Karpas-422 (cell line): ENCODE measurements around the gene TIMP2. TPM values are rescaled to one million over a fixed set of nuclear protein-coding genes. Genes with fewer than 3 reads are reported as not detected.
A peak's percentile ranks its signal among the peaks of the same experiment; 100 is the strongest.
"Not testable (repeated sequence)": the region's sequence is repeated elsewhere in the genome, so short reads cannot be mapped to it uniquely, and the experiment has no call there.

ENCODE experiments used
- DNase-seq: peaks from one replicate; pipeline ENCODE4 v3.0.0-alpha.2; 2015
- H2AFZ ChIP-seq: fragments of 200-600 bp; sonication (generic); 2 replicates; pipeline ENCODE4 v1.6.1; 2014; ENCODE audit warnings: antibody characterized with exemption, low read length, mixed read lengths
- H3K27ac ChIP-seq: fragments of 200-600 bp; sonication (generic); 2 replicates; pipeline ENCODE4 v1.5.1; 2014; ENCODE audit warnings: mild to moderate bottlenecking, low read length, moderate library complexity
- H3K27me3 ChIP-seq: fragments of 200-600 bp; sonication (generic); 2 replicates; pipeline ENCODE4 v1.6.1; 2014; ENCODE audit warnings: low read length, mixed read lengths
- H3K36me3 ChIP-seq: fragments of 200-600 bp; sonication (generic); 2 replicates; pipeline ENCODE4 v1.6.1; 2014; ENCODE audit warnings: low read length, mixed read lengths; ENCODE audit not compliant: insufficient read depth
- H3K4me1 ChIP-seq: fragments of 200-600 bp; sonication (generic); 2 replicates; pipeline ENCODE4 v1.6.1; 2014; ENCODE audit warnings: mild to moderate bottlenecking, low read length, mixed read lengths
- H3K4me2 ChIP-seq: fragments of 200-600 bp; sonication (generic); 2 replicates; pipeline ENCODE4 v1.6.1; 2014; ENCODE audit warnings: low read length, low read depth, mild to moderate bottlenecking; ENCODE audit not compliant: poor library complexity, severe bottlenecking
- H3K4me3 ChIP-seq: fragments of 200-600 bp; sonication (generic); 2 replicates; pipeline ENCODE4 v1.5.1; 2014; ENCODE audit warnings: mild to moderate bottlenecking, antibody characterized with exemption, low read length, mixed read lengths
- H3K79me2 ChIP-seq: fragments of 200-600 bp; sonication (generic); 2 replicates; pipeline ENCODE4 v1.6.1; 2014; ENCODE audit warnings: mild to moderate bottlenecking, low read length, mixed read lengths
- H3K9ac ChIP-seq: fragments of 200-600 bp; sonication (generic); 2 replicates; pipeline ENCODE4 v1.6.0; 2014; ENCODE audit warnings: low read length
- H3K9me2 ChIP-seq: fragments of 200-600 bp; sonication (generic), shearing (Covaris generic); replicated peaks from 2 replicates; pipeline ENCODE4 v1.6.0; 2014; ENCODE audit warnings: mild to moderate bottlenecking, low read length, moderate library complexity; ENCODE audit not compliant: insufficient read depth
- H3K9me3 ChIP-seq: fragments of 300-700, 200-600 bp; sonication (generic); 2 replicates; pipeline ENCODE4 v1.6.1; 2014; ENCODE audit warnings: low read length, mixed read lengths
- H4K20me1 ChIP-seq: fragments of 200-600 bp; sonication (generic); 2 replicates; pipeline ENCODE4 v1.6.1; 2014; ENCODE audit warnings: mild to moderate bottlenecking, antibody characterized with exemption, low read length, low read depth; ENCODE audit not compliant: insufficient read depth
- total RNA-seq: library from RNA; depleted of rRNA; stranded (reverse); fragments of >200 nt; shearing (Covaris generic); gene quantifications from 2 replicates; pipeline ENCODE4 v1.2.3, GENCODE V29; 2014; ENCODE audit warnings: low replicate concordance

TIMP2 gene
- total RNA-seq, 1 experiment from 2014 or later, result not detected

DNA sequence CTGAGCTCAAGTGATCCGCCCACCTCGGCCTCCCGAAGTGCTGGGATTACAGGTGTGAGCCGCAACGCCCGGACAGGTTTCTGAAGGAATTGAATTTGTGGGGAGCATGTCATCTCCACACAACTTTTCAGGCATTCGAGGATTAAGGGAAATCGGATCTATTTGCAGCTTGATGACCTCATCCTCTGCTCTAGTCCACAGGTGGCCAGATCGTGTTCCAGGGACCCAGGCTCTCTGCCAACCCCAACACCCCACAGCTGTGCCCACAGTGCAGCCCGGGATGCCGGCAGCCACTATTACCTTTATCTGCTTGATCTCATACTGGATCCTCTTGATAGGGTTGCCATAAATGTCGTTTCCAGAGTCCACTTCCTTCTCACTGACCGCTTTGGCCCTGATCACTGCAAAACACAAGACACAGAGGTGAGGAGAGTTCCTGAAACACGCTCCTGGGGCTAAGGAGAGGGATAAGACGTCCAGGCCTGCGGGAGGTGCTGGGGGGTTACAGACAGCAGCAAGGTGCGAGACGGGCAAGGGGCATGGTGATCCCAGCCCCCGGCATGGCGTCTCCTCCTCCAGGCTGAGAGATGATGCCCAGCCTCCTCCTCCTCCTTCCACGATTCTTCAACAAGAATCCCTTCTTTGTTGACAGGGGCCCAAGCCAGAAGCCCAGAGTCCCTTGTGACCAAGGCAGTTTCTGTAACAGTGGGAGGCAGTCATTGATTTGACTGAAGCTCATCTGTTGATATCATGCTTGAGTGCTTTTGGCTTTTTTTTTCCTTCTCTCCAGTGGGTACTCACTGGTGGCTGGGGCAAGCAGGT, 51.5 kb downstream of the TIMP2 start:
- H3K27ac ChIP-seq, result no peak overlapping the region
- no peaks in the 10 kb centered on the region for H3K27me3 ChIP-seq
- no peak for DNase-seq
- H3K9me3 ChIP-seq, result no peaks in the 10 kb centered on the region
- peaks cover 14% of the 10 kb centered on the region for H3K4me1 ChIP-seq
- no peaks in the 10 kb centered on the region for H3K9me2 ChIP-seq
- no peak overlapping the region for H3K4me2 ChIP-seq
- H3K36me3 ChIP-seq, result no peaks in the 10 kb centered on the region
- no peaks in the 10 kb centered on the region for H3K79me2 ChIP-seq
- no peak overlapping the region for H3K9ac ChIP-seq
- no peak overlapping the region for H2AFZ ChIP-seq
- no peak overlapping the region for H3K4me3 ChIP-seq
- H4K20me1 ChIP-seq, result no peaks in the 10 kb centered on the region

DNA sequence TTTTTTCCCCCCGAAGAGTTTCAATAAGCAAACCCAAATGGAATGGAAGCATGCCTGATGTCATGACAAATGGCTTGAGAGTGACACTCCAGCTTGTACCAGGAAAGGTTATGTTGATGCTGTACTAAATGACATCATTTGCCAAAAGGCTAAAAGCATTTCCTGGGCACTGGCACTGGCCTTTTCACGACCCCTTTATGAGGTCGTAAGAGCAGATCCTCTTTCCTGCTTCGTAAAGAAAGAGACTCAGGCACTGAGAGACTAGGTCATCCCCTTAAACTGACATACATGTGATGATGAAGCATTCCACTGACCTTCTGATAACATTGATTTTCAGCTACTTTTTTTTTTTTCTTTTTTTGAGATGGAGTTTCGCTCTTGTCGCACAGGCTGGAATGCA, 52.7 kb downstream of the TIMP2 start:
- Histone ChIP-seq H4K20me1 (no peaks in the 10 kb centered on the region), H3K4me2 (no peak overlapping the region), H3K27ac (no peak overlapping the region), H3K9me3 (no peaks in the 10 kb centered on the region), H3K27me3 (no peaks in the 10 kb centered on the region), H3K4me3 (no peak overlapping the region), H2AFZ (no peak overlapping the region), H3K4me1 (peaks cover 14% of the 10 kb centered on the region), H3K79me2 (no peaks in the 10 kb centered on the region), H3K9me2 (no peaks in the 10 kb centered on the region), H3K36me3 (no peaks in the 10 kb centered on the region), H3K9ac (no peak overlapping the region)
- DNase-seq, result no peak

DNA sequence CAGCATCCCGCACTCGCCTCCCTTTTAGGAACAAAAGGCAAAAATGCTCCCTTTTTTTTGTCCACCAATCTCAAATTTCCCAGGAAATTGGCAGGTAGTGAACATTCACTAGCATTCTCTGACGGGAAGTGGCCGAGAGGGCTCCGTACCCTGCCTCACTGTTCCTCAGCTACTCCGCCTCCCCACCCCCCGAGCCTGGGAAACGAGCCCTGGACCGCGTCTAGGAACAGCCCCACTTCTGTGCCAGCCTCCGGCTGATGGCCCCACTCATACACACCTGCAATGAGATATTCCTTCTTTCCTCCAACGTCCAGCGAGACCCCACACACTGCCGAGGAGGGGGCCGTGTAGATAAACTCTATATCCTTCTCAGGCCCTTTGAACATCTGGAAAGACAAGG, 54.6 kb downstream of the TIMP2 start:
- no peak for DNase-seq
- no peak overlapping the region for H3K27ac ChIP-seq
- no peak overlapping the region for H3K4me3 ChIP-seq
- no peak overlapping the region for H3K9ac ChIP-seq
- H4K20me1 ChIP-seq, result no peaks in the 10 kb centered on the region
- H3K27me3 ChIP-seq, result no peaks in the 10 kb centered on the region
- no peak overlapping the region for H2AFZ ChIP-seq
- no peaks in the 10 kb centered on the region for H3K36me3 ChIP-seq
- H3K4me2 ChIP-seq, result no peak overlapping the region
- no peaks in the 10 kb centered on the region for H3K9me2 ChIP-seq
- H3K9me3 ChIP-seq, result no peaks in the 10 kb centered on the region
- H3K79me2 ChIP-seq, result no peaks in the 10 kb centered on the region
- peaks cover 6% of the 10 kb centered on the region for H3K4me1 ChIP-seq

DNA sequence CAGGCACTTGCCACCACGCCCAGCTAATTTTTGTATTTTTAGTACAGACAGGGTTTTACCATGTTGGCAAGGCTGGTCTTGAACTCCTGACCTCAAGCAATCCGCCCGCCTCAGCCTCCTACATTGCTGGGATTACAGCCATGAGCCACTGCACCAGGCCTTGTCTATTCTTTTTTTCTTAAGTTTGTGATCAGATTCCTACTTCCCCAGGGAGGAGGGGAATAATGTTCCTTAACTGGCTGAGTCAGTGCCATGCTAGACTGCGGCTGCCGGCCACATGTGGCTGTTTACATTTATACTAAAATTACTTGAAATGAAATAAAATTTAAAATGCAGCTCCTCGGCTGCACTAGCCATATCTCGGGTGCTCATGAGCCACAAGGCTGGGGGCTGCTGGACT, 56.8 kb downstream of the TIMP2 start:
- no peak overlapping the region for H2AFZ ChIP-seq
- no peak overlapping the region for H3K4me2 ChIP-seq
- no peaks in the 10 kb centered on the region for H3K9me3 ChIP-seq
- H3K79me2 ChIP-seq, result no peaks in the 10 kb centered on the region
- no peaks in the 10 kb centered on the region for H3K27me3 ChIP-seq
- H3K27ac ChIP-seq, result no peak overlapping the region
- H3K36me3 ChIP-seq, result no peaks in the 10 kb centered on the region
- no peaks in the 10 kb centered on the region for H3K9me2 ChIP-seq
- no peaks in the 10 kb centered on the region for H3K4me1 ChIP-seq
- no peak overlapping the region for H3K4me3 ChIP-seq
- DNase-seq, result no peak
- no peaks in the 10 kb centered on the region for H4K20me1 ChIP-seq
- no peak overlapping the region for H3K9ac ChIP-seq

DNA sequence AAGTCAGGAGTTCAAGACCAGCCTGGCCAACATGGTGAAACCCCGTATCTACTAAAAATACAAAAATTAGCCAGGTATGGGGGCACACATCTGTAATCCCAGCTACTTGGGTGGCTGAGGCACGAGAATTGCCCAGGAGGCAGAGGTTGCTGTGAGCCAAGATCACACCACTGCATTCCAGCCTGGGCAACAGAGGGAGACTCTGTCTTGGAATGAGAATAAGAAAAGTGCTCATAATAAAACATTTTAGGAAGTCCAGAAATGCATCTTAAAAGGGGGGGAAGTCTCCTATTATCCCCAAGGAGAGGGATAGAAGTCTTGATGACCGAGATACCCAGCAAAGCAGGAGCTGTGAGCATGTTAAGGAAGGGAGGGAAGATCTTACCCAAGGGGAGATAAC, 58.1 kb downstream of the TIMP2 start:
- H3K27me3 ChIP-seq, H3K4me1 ChIP-seq, H3K36me3 ChIP-seq, H3K79me2 ChIP-seq, H3K9me3 ChIP-seq, H3K9me2 ChIP-seq, H3K9ac ChIP-seq, DNase-seq, H2AFZ ChIP-seq, H3K4me2 ChIP-seq, H3K4me3 ChIP-seq, H4K20me1 ChIP-seq, H3K27ac ChIP-seq: not testable (repeated sequence)

DNA sequence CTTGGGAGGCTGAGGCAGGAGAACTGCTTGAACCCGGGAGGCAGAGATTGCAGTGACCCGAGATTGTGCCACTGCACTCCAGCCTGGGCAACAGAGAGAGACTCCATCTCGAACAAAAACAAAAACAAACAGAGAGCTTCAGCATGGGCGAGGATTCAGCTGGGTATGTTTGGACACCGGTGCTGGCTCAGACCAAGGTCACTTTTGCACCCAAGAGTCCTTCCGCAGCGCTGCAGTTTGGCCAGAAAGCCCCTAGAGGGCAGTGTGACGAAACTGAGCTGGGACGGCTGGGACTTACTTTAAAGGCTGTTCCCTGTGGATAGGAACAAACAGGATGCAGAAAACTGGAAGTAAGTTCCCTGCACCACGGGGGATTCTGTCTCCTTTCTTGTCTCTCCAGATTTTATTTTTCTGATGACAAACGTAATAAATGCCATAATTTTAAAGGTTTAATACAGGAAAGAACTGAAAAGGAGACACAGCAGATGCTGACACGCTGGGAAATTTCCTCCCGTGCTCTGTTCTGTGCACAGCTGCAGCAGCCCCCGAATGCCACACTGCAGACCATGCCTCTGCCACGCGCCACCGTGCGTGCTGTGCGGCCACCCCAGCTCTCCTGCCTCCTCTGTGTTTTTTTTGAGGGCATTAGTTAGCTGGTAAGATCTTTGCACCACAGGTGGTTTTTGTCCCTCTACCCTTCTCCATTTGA, 59.4 kb downstream of the TIMP2 start:
- H3K4me2 ChIP-seq, result no peak overlapping the region
- H3K79me2 ChIP-seq, result no peaks in the 10 kb centered on the region
- H4K20me1 ChIP-seq, result no peaks in the 10 kb centered on the region

DNA sequence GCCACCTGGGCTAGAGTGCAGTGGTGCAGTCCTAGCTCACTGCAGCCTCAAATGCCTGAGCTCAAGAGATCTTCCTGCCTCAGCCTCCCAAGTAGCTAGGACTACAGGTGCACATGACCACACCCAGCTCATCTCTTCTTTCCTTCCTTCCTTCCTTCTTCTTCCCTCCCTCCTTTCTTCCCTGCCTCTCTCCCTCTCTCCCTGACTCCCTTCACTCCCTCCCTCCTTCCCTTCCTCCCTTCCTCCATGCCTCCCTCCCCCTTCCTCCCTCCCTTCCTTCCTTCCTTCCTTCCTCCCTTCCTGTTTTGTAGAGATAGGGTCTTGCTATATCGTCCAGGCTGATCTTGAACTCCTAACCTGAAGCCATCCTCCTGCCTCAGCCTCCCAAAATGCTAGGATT, 61.1 kb downstream of the TIMP2 start:
- Histone ChIP-seq H3K79me2 (no peaks in the 10 kb centered on the region), H3K9me2 (no peaks in the 10 kb centered on the region), H3K4me2 (no peak overlapping the region), H3K4me1 (no peaks in the 10 kb centered on the region), H3K36me3 (no peaks in the 10 kb centered on the region), H4K20me1 (no peaks in the 10 kb centered on the region), H3K27ac (no peak overlapping the region), H3K9me3 (no peaks in the 10 kb centered on the region), H3K27me3 (no peaks in the 10 kb centered on the region), H3K9ac (no peak overlapping the region), H3K4me3 (no peak overlapping the region), H2AFZ (no peak overlapping the region)
- DNase-seq, result no peak

More for the DNA sequence above, 59.4 kb downstream of the TIMP2 start:
- H3K27ac ChIP-seq, result no peak overlapping the region
- DNase-seq, result peak; percentile 77
- H3K4me3 ChIP-seq, result no peak overlapping the region
- H3K27me3 ChIP-seq, result no peaks in the 10 kb centered on the region
- no peak overlapping the region for H2AFZ ChIP-seq
- H3K36me3 ChIP-seq, result no peaks in the 10 kb centered on the region
- no peaks in the 10 kb centered on the region for H3K9me2 ChIP-seq
- no peak overlapping the region for H3K9ac ChIP-seq
- H3K9me3 ChIP-seq, result no peaks in the 10 kb centered on the region
- H3K4me1 ChIP-seq, result no peaks in the 10 kb centered on the region

DNA sequence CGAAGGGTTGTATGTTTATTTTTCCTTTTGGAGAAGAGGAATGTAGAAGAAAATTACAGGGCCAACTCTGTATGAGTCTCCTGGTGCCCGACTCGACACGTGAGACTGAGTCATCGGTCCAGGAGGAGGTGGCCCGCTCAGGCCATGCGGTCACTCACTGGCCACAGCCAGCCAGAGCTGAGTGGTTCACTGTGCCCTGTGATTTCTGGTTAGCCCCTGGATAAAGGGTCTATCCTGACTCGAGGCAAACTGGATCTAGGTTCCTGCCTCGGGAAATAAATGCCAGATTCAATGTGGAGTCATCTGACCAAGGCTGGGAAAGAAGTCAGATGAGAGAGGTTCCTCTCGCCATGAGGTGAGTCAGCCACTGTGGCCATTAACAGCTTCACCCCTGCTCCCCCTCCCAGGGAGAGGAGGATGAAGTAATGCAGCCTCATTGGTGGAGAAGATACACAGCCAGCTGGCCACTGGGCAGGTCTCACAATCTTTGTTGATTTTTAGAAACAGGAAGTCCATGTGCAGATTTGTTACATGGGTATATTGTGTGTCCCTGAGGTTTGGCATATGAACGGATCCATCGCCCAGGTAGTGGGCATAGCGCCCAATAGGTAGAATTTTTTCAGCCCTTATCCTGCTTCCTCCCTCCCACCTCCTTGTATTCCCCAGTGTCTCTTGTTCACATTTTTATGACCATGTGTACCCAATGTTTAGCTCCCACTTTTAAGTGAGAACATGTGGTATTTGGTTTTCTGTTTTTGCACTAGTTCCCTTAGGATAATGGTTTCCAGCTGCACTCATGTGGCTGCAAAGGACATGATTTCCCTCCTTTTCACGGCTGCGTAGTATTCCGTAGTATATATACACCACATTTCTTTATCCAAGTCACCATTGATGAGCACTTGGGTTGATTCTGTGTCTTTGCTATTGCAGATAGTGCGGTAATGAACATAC, 62.8 kb downstream of the TIMP2 start:
- Histone ChIP-seq H3K9ac (no peak overlapping the region), H3K9me3 (no peaks in the 10 kb centered on the region), H3K27me3 (no peaks in the 10 kb centered on the region), H3K36me3 (no peaks in the 10 kb centered on the region), H2AFZ (no peak overlapping the region), H4K20me1 (no peaks in the 10 kb centered on the region), H3K4me1 (no peaks in the 10 kb centered on the region), H3K79me2 (no peaks in the 10 kb centered on the region), H3K9me2 (no peaks in the 10 kb centered on the region), H3K4me2 (no peak overlapping the region), H3K27ac (no peak overlapping the region), H3K4me3 (no peak overlapping the region)
- DNase-seq, result no peak
